Natural killer cell treated with Interleukin-12 subunit alpha and Interleukin-12 subunit beta and Interleukin-15 and Interleukin-18, amount 100 ng/mL, for 72 hours (primary cell): ENCODE measurements around the gene GCLM. TPM values are rescaled to one million over a fixed set of nuclear protein-coding genes. Genes with fewer than 3 reads are reported as not detected.

ENCODE experiments used
- ATAC-seq, 2 donors: fragments of 150-1000 bp; cut with Tn5 transposase in 1 of 2; sonication (Bioruptor Pico), chemical (Tn5 transposase) in 1 of 2; 2 replicates each; pipeline ENCODE4 v1.10.0; 2021
- DNase-seq: peaks from one replicate; pipeline ENCODE4 v3.0.0; 2022; ENCODE audit warnings: low spot score
- H3K27ac Mint-ChIP-seq, 2 donors: 1 replicate in 1 of 2; 2 replicates in 1 of 2; pipeline ENCODE4 v1.8.0; 2022; ENCODE audit warnings: mixed read lengths in 2 of 2, mild to moderate bottlenecking in 1 of 2, moderate library complexity in 1 of 2
- H3K27me3 Mint-ChIP-seq, 2 donors: 1 replicate in 1 of 2; 2 replicates in 1 of 2; pipeline ENCODE4 v1.8.0; 2022; ENCODE audit warnings: mixed read lengths in 2 of 2
- H3K36me3 Mint-ChIP-seq: one replicate; pipeline ENCODE4 v1.8.0; 2022; ENCODE audit warnings: mixed read lengths
- H3K4me1 Mint-ChIP-seq, 2 donors: 1 replicate in 1 of 2; 2 replicates in 1 of 2; pipeline ENCODE4 v1.8.0; 2022; ENCODE audit warnings: low read depth in 2 of 2, mixed read lengths in 2 of 2, mild to moderate bottlenecking in 1 of 2
- H3K4me3 Mint-ChIP-seq: one replicate; pipeline ENCODE4 v1.8.0; 2022; ENCODE audit warnings: mixed read lengths
- H3K9me3 Mint-ChIP-seq: 2 replicates; pipeline ENCODE4 v1.8.0; 2022; ENCODE audit warnings: mixed read lengths
- total RNA-seq, 2 donors: library from RNA; stranded (reverse); gene quantifications; one replicate each; pipeline ENCODE4 v1.2.3, GENCODE V29; 2022

GCLM gene
- total RNA-seq, 2 donors from 2014 or later, result 27.8 to 31.4 TPM

DNA sequence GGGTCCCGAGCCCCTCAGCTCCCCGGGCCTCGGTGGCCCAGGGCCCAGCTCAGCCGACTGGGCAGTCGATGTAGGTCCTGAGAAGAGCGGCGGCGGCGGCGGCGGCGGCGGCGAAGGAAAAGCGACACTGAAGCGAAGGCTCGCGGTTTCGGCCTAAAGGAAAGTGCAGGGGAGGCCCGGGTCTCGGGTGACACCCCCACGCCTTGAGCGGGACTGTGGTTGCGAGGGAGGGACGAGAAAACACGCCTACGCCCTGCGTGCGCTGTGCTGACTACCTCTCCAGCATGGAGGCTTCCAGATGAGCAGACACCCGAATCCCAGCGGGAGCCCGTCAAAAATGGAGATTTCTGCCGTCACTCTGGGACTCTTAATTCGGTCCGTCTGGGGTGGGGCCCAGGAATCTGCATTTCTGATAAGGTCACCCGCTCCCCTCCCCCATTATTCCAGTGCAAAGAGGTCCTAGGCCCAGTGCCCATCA is 61.4 kb downstream of the GCLM start:
- DNase-seq, result peak; percentile 86
- Mint-ChIP-seq H3K36me3 (no peaks in the 10 kb centered on the region), H3K27ac (peak overlapping the region; percentile 80 to 96), H3K4me1 (peaks cover 32% of the 10 kb centered on the region in 2 donors), H3K9me3 (no peaks in the 10 kb centered on the region), H3K27me3 (peaks cover under 1 to 3% of the 10 kb centered on the region in 2 donors), H3K4me3 (peak overlapping the region; percentile 86)
- peak; percentile 45 to 61 for ATAC-seq

GRCh38 chr1:93846992-93847810 is 62.0 kb downstream of the GCLM start:
- Mint-ChIP-seq H3K27ac (peak overlapping the region; percentile 80 to 96), H3K4me3 (peak overlapping the region; percentile 86), H3K9me3 (no peaks in the 10 kb centered on the region), H3K36me3 (no peaks in the 10 kb centered on the region), H3K27me3 (no peaks in the 10 kb centered on the region), H3K4me1 (peaks cover 32% of the 10 kb centered on the region in 2 donors)
- DNase-seq (peak; percentile 87), ATAC-seq (peak; percentile 80 to 84)

DNA sequence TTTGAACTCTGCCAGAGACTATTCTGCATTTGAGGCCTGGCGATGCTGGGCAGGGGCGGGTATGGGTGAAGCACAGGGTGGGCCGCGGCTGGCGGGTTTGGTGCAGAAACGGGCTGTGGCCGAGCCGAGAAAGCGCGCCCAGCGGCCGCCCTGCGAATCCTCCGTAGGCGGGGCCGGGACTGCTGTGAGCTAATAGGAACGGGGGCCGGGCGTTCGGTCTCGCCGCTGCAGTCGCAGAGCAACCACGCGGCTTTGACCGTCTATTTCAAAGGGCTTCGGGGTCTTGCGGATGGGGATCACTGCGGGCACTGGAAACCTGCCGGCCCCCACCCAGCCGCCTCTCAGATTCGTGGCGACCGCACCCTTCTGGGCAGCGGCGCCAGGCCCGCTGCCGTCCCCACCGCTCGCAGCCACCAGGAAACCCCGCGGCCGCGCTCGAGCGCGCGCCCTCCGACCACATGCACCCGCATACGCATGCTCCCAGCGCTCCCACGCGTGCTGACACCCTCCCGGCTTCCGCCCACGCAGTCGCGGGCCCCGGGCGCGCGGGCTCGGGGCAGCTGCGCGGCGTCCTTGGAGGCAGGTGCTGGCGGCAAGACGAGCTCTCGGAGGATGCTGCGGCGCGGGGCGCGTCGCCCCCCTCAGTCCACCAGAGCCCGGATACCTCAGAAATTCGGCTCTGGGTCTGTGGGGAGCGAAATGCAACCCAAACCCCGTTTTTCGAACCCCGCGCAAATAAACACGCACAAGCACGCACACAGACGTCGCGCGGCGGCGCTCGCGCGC is 62.8 kb downstream of the GCLM start:
- Mint-ChIP-seq H3K36me3 (no peaks in the 10 kb centered on the region), H3K4me1 (peaks cover 32% of the 10 kb centered on the region in 2 donors), H3K27me3 (no peaks in the 10 kb centered on the region), H3K4me3 (peak overlapping the region; percentile 86), H3K9me3 (no peaks in the 10 kb centered on the region), H3K27ac (peak overlapping the region; percentile 80 to 96)
- ATAC-seq (peak; percentile 70 to 77), DNase-seq (peak; percentile 90)

GRCh38 chr1:93845538-93846205 is 63.6 kb downstream of the GCLM start:
- ATAC-seq (peak; percentile 56 to 75), DNase-seq (no peak)
- peak overlapping the region; percentile 86 for H3K4me3 Mint-ChIP-seq
- H3K36me3 Mint-ChIP-seq, result no peaks in the 10 kb centered on the region
- H3K27me3 Mint-ChIP-seq, result no peaks in the 10 kb centered on the region
- peak overlapping the region; percentile 80 to 96 for H3K27ac Mint-ChIP-seq
- peaks cover 32% of the 10 kb centered on the region in 2 donors for H3K4me1 Mint-ChIP-seq
- H3K9me3 Mint-ChIP-seq, result no peaks in the 10 kb centered on the region

- H3K36me3 Mint-ChIP-seq, result no peaks in the 10 kb centered on the region
- H3K9me3 Mint-ChIP-seq, result no peaks in the 10 kb centered on the region
- no peak for ATAC-seq
- H3K27me3 Mint-ChIP-seq, result no peaks in the 10 kb centered on the region
- no peak for DNase-seq
- H3K4me3 Mint-ChIP-seq, result peak overlapping the region; percentile 52
- H3K27ac Mint-ChIP-seq, result no peak overlapping the region
- H3K4me1 Mint-ChIP-seq, result peaks cover 26 to 32% of the 10 kb centered on the region in 2 donors
Measured at GRCh38 chr1:93844262-93845045, 64.8 kb downstream of the GCLM start.

- H3K27me3 Mint-ChIP-seq, result no peaks in the 10 kb centered on the region
- H3K4me3 Mint-ChIP-seq, result no peak overlapping the region
- no peak for ATAC-seq
- no peak overlapping the region for H3K27ac Mint-ChIP-seq
- no peaks in the 10 kb centered on the region for H3K9me3 Mint-ChIP-seq
- no peak for DNase-seq
- peaks cover 22 to 28% of the 10 kb centered on the region in 2 donors for H3K4me1 Mint-ChIP-seq
- no peaks in the 10 kb centered on the region for H3K36me3 Mint-ChIP-seq
Measured at GRCh38 chr1:93842750-93843500, 66.3 kb downstream of the GCLM start.

GRCh38 chr1:93841771-93842170 is 67.5 kb downstream of the GCLM start:
- H3K27ac Mint-ChIP-seq, result no peak overlapping the region

GRCh38 chr1:93840956-93841482 is 68.2 kb downstream of the GCLM start:
- Mint-ChIP-seq H3K9me3 (no peaks in the 10 kb centered on the region), H3K36me3 (no peaks in the 10 kb centered on the region), H3K27me3 (no peaks in the 10 kb centered on the region), H3K4me1 (peaks cover 12 to 19% of the 10 kb centered on the region in 2 donors), H3K27ac (no peak overlapping the region), H3K4me3 (no peak overlapping the region)
- ATAC-seq (no peak), DNase-seq (no peak)

More at GRCh38 chr1:93841771-93842170, 67.5 kb downstream of the GCLM start:
- no peak for DNase-seq
- no peaks in the 10 kb centered on the region for H3K27me3 Mint-ChIP-seq
- ATAC-seq, result no peak
- peaks cover 13 to 20% of the 10 kb centered on the region in 2 donors for H3K4me1 Mint-ChIP-seq
- H3K4me3 Mint-ChIP-seq, result no peak overlapping the region
- H3K36me3 Mint-ChIP-seq, result no peaks in the 10 kb centered on the region
- H3K9me3 Mint-ChIP-seq, result no peaks in the 10 kb centered on the region

DNA sequence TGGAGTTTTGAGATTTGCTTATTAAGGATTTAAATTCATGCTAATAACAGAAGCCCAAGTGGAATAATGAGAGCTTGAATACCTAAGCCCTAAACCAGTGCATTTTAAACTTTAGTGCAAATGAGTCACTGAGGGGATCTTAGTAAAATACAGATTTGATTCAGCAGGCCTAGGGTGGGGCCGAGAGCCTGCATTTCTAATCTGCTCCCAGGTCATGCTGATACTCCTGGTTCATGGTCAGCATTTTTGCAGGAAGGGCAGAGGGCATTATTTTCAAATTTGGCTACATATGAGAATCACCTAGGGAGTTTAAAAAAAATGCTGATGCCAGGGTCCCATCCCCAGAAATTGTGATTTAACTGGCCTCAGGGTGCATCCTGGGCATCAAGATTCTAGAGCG is 69.5 kb downstream of the GCLM start:
- DNase-seq (no peak), ATAC-seq (no peak)
- no peaks in the 10 kb centered on the region for H3K27me3 Mint-ChIP-seq

DNA sequence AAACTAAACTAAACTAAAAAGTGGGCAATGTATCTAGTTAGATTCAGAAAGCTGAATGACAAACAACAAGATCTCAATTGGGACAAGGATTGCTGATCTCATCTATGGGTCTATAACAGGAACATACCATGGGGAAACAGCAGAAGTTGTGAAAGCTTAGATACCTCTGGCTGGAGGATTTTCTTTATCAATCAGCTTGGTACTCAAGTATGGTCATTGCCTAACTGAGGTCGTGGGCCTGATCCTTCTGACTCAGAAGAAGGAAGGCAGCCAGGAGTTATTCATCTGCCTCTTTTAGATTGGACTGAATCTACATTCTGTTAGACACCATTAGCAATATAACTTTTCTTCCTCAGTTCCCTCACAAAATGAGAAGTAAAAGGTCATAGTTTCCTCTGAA is 69.9 kb downstream of the GCLM start:
- Mint-ChIP-seq H3K4me1 (peaks cover 1% of the 10 kb centered on the region in 2 donors), H3K27me3 (no peaks in the 10 kb centered on the region), H3K9me3 (peaks cover 7% of the 10 kb centered on the region), H3K27ac (no peak overlapping the region), H3K4me3 (no peak overlapping the region), H3K36me3 (peaks cover 11% of the 10 kb centered on the region)
- DNase-seq (no peak), ATAC-seq (peak in 1 of 2 donors; percentile 83)

More for the DNA sequence above, 69.5 kb downstream of the GCLM start:
- no peak overlapping the region for H3K27ac Mint-ChIP-seq
- no peak overlapping the region for H3K4me3 Mint-ChIP-seq
- H3K9me3 Mint-ChIP-seq, result peaks cover 3% of the 10 kb centered on the region
- peaks cover 6% of the 10 kb centered on the region for H3K36me3 Mint-ChIP-seq
- peaks cover 3 to 6% of the 10 kb centered on the region in 2 donors for H3K4me1 Mint-ChIP-seq

DNA sequence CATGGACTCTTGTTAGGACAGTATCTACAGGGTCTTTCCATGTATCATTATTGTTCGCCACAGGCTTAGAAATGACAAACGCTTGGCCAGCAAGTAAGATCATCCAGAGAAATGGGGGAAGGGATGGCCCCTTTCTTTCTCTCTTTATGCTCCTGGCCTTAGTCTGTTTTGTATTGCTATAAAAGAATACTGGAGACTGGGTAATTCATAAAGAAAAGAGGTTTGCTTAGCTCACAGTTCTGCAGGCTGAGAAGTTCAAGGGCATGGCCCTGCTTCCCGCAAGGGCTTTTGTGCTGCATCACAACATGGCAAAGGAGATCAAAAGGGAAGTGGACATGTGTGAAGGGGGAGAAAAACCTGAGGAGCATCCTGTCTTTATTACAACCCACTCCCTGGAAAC is 71.3 kb downstream of the GCLM start:
- Mint-ChIP-seq H3K9me3 (peaks cover 11% of the 10 kb centered on the region), H3K4me1 (no peaks in the 10 kb centered on the region), H3K4me3 (no peak overlapping the region), H3K27ac (no peak overlapping the region), H3K27me3 (no peaks in the 10 kb centered on the region), H3K36me3 (peaks cover 18% of the 10 kb centered on the region)
- ATAC-seq (no peak), DNase-seq (no peak)
